ENCODE data around the gene RMRP. TPM values are rescaled to one million over a fixed set of nuclear protein-coding genes. Genes with fewer than 3 reads are reported as not detected.
A peak's percentile ranks its signal among the peaks of the same experiment; 100 is the strongest.

Gene RMRP
- total and polyA plus RNA-seq, 9 of the 15 experiments (the other 6 are each of a cell fraction or from before 2014, with no cell fraction given), result 75.7 to 89,974 (median 13,378) TPM; not detected in 3

GRCh38 chr9:35691757-35692301 is 34.0 kb upstream of the RMRP start:
- Histone ChIP-seq H3K27me3 (ENCODE audit: control insufficient read depth in 2 of 2, insufficient read depth in 2 of 2, low read length in 2 of 2) (no peaks in the 10 kb centered on the region), H3K4me2 (ENCODE audit: insufficient read depth, low read length) (peak overlapping the region; percentile 89; the same call in 1 of the 2 replicates), H3K79me2 (ENCODE audit: control insufficient read depth, insufficient read depth, low read length) (no peaks in the 10 kb centered on the region), H3K9ac (ENCODE audit: insufficient read depth in 1 of 2, low read depth in 2 of 2, low read length in 2 of 2) (peak overlapping the region in 1 of 2 experiments; percentile 73; a peak in 1 of 4 replicates), H4K20me1 (replicated peaks; ENCODE audit: control insufficient read depth, insufficient read depth, low read length) (no peaks in the 10 kb centered on the region), H3K4me1 (replicated peaks in 1 of 2; ENCODE audit: control insufficient read depth in 2 of 2, insufficient read depth in 2 of 2, low read length in 2 of 2) (peaks cover 12 to 23% of the 10 kb centered on the region in 2 experiments; a peak in 4 of 5 replicates), H3K9me1 (ENCODE audit: control insufficient read depth, insufficient read depth, low read length) (no peaks in the 10 kb centered on the region), H3K4me3 (no peak overlapping the region), H3K27ac (ENCODE audit: extremely low read depth, low read depth, low read length) (peak overlapping the region; percentile 86; the same call in 1 of the 3 replicates), H2AFZ (ENCODE audit: low read depth, low read length) (peak overlapping the region; percentile 91; the same call in 1 of the 2 replicates), H3K36me3 (ENCODE audit: control insufficient read depth, insufficient read depth, low read length) (peaks cover 13% of the 10 kb centered on the region), H3K9me3 (replicated peaks; ENCODE audit: control insufficient read depth, insufficient read depth, low read depth, low read length) (no peaks in the 10 kb centered on the region)
- no peak for DNase-seq (ENCODE audit: extremely low read depth in 1 of 4, low spot score in 3 of 4)
- no peak for ATAC-seq
- intact Hi-C loops (cut with micrococcal nuclease), result no loop called here
- FAIRE-seq, result peak; percentile 52
- WGBS (ENCODE audit: insufficient coverage, low coverage, missing lambda C conversion rate), result 72% methylated on average over 7 of the region's 13 CpGs
- in situ Hi-C loops (cut with MboI), result no loop called here
- POLR2A ChIA-PET, result interaction anchor here (0.6 to 1.9 kb wide), 6 partner anchors 12 to 40 kb away, joined by 3 to 7 read pairs (median 4); partner anchors contain the start of genes CREB3 and TLN1
- CTCF ChIA-PET (ENCODE audit: low intra/inter-chr PET ratio), result no interaction called here
- no TSS peak for BruUV-seq (replicated peaks)
- no peak for TF ChIP-seq GMEB1 (CRISPR knock-in tag; IDR thresholded peaks at IDR 0.05)
- no peak for TF ChIP-seq SMARCE1 (IDR thresholded peaks at IDR 0.05)
- no peak for TF ChIP-seq ZBTB9 (CRISPR knock-in tag; IDR thresholded peaks at IDR 0.05)
- TF ChIP-seq, protein P1, sequence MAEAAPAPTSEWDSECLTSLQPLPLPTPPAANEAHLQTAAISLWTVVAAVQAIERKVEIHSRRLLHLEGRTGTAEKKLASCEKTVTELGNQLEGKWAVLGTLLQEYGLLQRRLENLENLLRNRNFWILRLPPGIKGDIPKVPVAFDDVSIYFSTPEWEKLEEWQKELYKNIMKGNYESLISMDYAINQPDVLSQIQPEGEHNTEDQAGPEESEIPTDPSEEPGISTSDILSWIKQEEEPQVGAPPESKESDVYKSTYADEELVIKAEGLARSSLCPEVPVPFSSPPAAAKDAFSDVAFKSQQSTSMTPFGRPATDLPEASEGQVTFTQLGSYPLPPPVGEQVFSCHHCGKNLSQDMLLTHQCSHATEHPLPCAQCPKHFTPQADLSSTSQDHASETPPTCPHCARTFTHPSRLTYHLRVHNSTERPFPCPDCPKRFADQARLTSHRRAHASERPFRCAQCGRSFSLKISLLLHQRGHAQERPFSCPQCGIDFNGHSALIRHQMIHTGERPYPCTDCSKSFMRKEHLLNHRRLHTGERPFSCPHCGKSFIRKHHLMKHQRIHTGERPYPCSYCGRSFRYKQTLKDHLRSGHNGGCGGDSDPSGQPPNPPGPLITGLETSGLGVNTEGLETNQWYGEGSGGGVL (CRISPR knock-in tag; IDR thresholded peaks at IDR 0.05), result no peak
- TF ChIP-seq ZNF239 (CRISPR knock-in tag; IDR thresholded peaks at IDR 0.05), result no peak
- no peak for TF ChIP-seq RAD21 (CRISPR knock-in tag; conservative IDR thresholded peaks at IDR 0.05 in 1 of 2, IDR thresholded peaks at IDR 0.05 in 1 of 2)
- TF ChIP-seq PPARD (CRISPR knock-in tag; IDR thresholded peaks at IDR 0.05), result no peak
- no peak for TF ChIP-seq ELF2 (CRISPR knock-in tag; IDR thresholded peaks at IDR 0.05)
- TF ChIP-seq MCM5 (IDR thresholded peaks at IDR 0.05; ENCODE audit: low read depth), result no peak
- TF ChIP-seq, protein P2, sequence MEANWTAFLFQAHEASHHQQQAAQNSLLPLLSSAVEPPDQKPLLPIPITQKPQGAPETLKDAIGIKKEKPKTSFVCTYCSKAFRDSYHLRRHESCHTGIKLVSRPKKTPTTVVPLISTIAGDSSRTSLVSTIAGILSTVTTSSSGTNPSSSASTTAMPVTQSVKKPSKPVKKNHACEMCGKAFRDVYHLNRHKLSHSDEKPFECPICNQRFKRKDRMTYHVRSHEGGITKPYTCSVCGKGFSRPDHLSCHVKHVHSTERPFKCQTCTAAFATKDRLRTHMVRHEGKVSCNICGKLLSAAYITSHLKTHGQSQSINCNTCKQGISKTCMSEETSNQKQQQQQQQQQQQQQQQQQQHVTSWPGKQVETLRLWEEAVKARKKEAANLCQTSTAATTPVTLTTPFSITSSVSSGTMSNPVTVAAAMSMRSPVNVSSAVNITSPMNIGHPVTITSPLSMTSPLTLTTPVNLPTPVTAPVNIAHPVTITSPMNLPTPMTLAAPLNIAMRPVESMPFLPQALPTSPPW (CRISPR knock-in tag; IDR thresholded peaks at IDR 0.05), result no peak
- TF ChIP-seq CBFB (CRISPR knock-in tag; IDR thresholded peaks at IDR 0.05), result no peak
